H1 (cell line): ENCODE results near the gene TET1. TPM values are rescaled to one million over a fixed set of nuclear protein-coding genes. Genes with fewer than 3 reads are reported as not detected.

Experiments
- CTCF ChIA-PET: fragments of 300-600 bp; sonication (Branson Sonifier 250); formaldehyde crosslinking; loops from one replicate; lab custom pipeline; 2021; ENCODE audit not compliant: partially characterized antibody; lab: Charles Lee
- POLR2A ChIA-PET: fragments of 300-600 bp; sonication (Branson Sonifier 250); formaldehyde crosslinking; loops from one replicate; lab custom pipeline; 2021; ENCODE audit warnings: inconsistent platforms; ENCODE audit not compliant: partially characterized antibody; lab: Charles Lee
- DNase-seq, 2 experiments: peaks; one replicate each; pipeline versions ENCODE4 v3.0.0 to v3.0.0-alpha.2; 2010 to 2022; ENCODE audit warnings: low spot score in 2 of 2, low read depth in 1 of 2, mixed read lengths in 1 of 2
- FAIRE-seq: peaks from 2 replicates; lab custom pipeline; 2011; peaks lifted over from hg19 to GRCh38; lab: Jason Lieb, UNC
- H2AFZ ChIP-seq: 2 replicates; pipeline ENCODE4 v1.8.1; 2012; ENCODE audit warnings: low read length, inconsistent platforms
- H2AK5ac ChIP-seq: 2 replicates; pipeline ENCODE4 v1.6.1; 2013; ENCODE audit warnings: low read depth, low read length
- H2BK120ac ChIP-seq: replicated peaks from 2 replicates; pipeline ENCODE3; 2013; ENCODE audit warnings: low read depth, low read length, inconsistent platforms
- H2BK12ac ChIP-seq: 2 replicates; pipeline ENCODE4 v1.6.1; 2013; ENCODE audit warnings: low read depth, low read length
- H2BK15ac ChIP-seq: 2 replicates; pipeline ENCODE4 v1.6.1; 2013; ENCODE audit warnings: low read length
- H2BK20ac ChIP-seq: 2 replicates; pipeline ENCODE4 v1.6.1; 2013; ENCODE audit warnings: low read length
- H2BK5ac ChIP-seq: 2 replicates; pipeline ENCODE4 v1.6.1; 2013; ENCODE audit warnings: low read depth, low read length
- H3K14ac ChIP-seq: 2 replicates; pipeline ENCODE4 v1.6.1; 2013; ENCODE audit warnings: inconsistent platforms; ENCODE audit not compliant: insufficient read length
- H3K18ac ChIP-seq: 2 replicates; pipeline ENCODE4 v1.6.1; 2013; ENCODE audit warnings: low read length; ENCODE audit errors: extremely low read depth
- H3K23ac ChIP-seq: 2 replicates; pipeline ENCODE4 v1.6.1; 2013; ENCODE audit warnings: inconsistent platforms; ENCODE audit not compliant: insufficient read length
- H3K23me2 ChIP-seq: 2 replicates; pipeline ENCODE4 v1.6.1; 2013; ENCODE audit warnings: low read depth, low read length
- H3K27ac ChIP-seq: 2 replicates; pipeline ENCODE4 v1.6.1; 2011; ENCODE audit warnings: low read depth, low read length, inconsistent platforms
- H3K27me3 ChIP-seq, 4 experiments: replicated peaks in 1 of 4; 1 replicate in 1 of 4; 2 replicates in 3 of 4; pipeline versions ENCODE4 v1.6.1 to v1.8.1; 2011 to 2013; ENCODE audit warnings: low read length in 3 of 4, mild to moderate bottlenecking in 3 of 4, inconsistent platforms in 2 of 4, mixed read lengths in 2 of 4, moderate library complexity in 1 of 4; ENCODE audit not compliant: control insufficient read depth in 3 of 4, insufficient read depth in 3 of 4; ENCODE audit errors: extremely low read depth in 1 of 4
- H3K36me3 ChIP-seq, 4 experiments: 2 replicates each; pipeline versions ENCODE4 v1.6.1 to v1.8.1; 2011 to 2013; ENCODE audit warnings: mild to moderate bottlenecking in 4 of 4, low read length in 3 of 4, moderate library complexity in 2 of 4, control low read depth in 1 of 4, inconsistent platforms in 1 of 4; ENCODE audit not compliant: insufficient read depth in 4 of 4, control insufficient read depth in 2 of 4
- H3K4ac ChIP-seq: replicated peaks from 2 replicates; pipeline ENCODE3; 2013; ENCODE audit warnings: low read length, low read depth, mixed read lengths, inconsistent platforms; ENCODE audit not compliant: insufficient read length
- H3K4me1 ChIP-seq, 4 experiments: replicated peaks in 1 of 4; 1 replicate in 1 of 4; 2 replicates in 3 of 4; pipeline versions ENCODE4 v1.6.1 to v1.8.1; 2011 to 2013; ENCODE audit warnings: low read length in 3 of 4, inconsistent platforms in 2 of 4, mixed read lengths in 1 of 4; ENCODE audit not compliant: insufficient read depth in 4 of 4, control insufficient read depth in 3 of 4
- H3K4me2 ChIP-seq, 2 experiments: 2 replicates each; pipeline versions ENCODE4 v1.6.1 to v1.8.1; 2011 to 2013; ENCODE audit warnings: low read depth in 2 of 2, low read length in 2 of 2, control low read depth in 1 of 2, inconsistent platforms in 1 of 2, mild to moderate bottlenecking in 1 of 2; ENCODE audit not compliant: insufficient read depth in 1 of 2
- H3K4me3 ChIP-seq, 4 experiments: fragments of 200-600, 300-600 bp in 1 of 4; sonication (generic), shearing (Covaris generic), sonication (Bioruptor Twin) in 1 of 4; 2 replicates each; pipeline versions ENCODE4 v1.5.1 to v1.8.1; 2011 to 2016; ENCODE audit warnings: low read length in 4 of 4, low read depth in 3 of 4, control low read depth in 2 of 4, inconsistent platforms in 2 of 4, mild to moderate bottlenecking in 2 of 4, mixed read lengths in 1 of 4, moderate library complexity in 1 of 4; ENCODE audit not compliant: insufficient read depth in 2 of 4; ENCODE audit errors: extremely low read depth in 1 of 4
- H3K56ac ChIP-seq: replicated peaks from 2 replicates; pipeline ENCODE3; 2013; ENCODE audit warnings: low read depth, mild to moderate bottlenecking, mixed read lengths, low read length, inconsistent platforms; ENCODE audit not compliant: insufficient read length
- H3K79me1 ChIP-seq: 2 replicates; pipeline ENCODE4 v1.6.1; 2013; ENCODE audit warnings: low read depth, low read length, control low read depth
- H3K79me2 ChIP-seq, 2 experiments: 2 replicates each; pipeline versions ENCODE4 v1.6.1 to v1.8.1; 2012 to 2013; ENCODE audit warnings: low read length in 2 of 2, mild to moderate bottlenecking in 2 of 2, inconsistent platforms in 1 of 2; ENCODE audit not compliant: insufficient read depth in 2 of 2, control insufficient read depth in 1 of 2
- H3K9ac ChIP-seq, 4 experiments: replicated peaks in 1 of 4; 1 replicate in 1 of 4; 2 replicates in 3 of 4; pipeline versions ENCODE4 v1.6.1 to v1.8.1; 2011 to 2013; ENCODE audit warnings: low read depth in 3 of 4, low read length in 3 of 4, control low read depth in 2 of 4, mild to moderate bottlenecking in 2 of 4, moderate library complexity in 2 of 4, inconsistent platforms in 1 of 4; ENCODE audit errors: extremely low read depth in 1 of 4
- H3K9me3 ChIP-seq, 2 experiments: 2 replicates each; pipeline versions ENCODE4 v1.6.1 to v1.8.1; 2012 to 2013; ENCODE audit warnings: mild to moderate bottlenecking in 2 of 2, moderate library complexity in 2 of 2, control low read depth in 1 of 2, inconsistent platforms in 1 of 2, low read depth in 1 of 2, low read length in 1 of 2, mixed read lengths in 1 of 2; ENCODE audit not compliant: insufficient read depth in 2 of 2
- H4K20me1 ChIP-seq, 2 experiments: replicated peaks in 1 of 2; 2 replicates each; pipeline versions ENCODE3 to v1.8.1; 2011 to 2013; ENCODE audit warnings: inconsistent platforms in 2 of 2, low read length in 2 of 2, mild to moderate bottlenecking in 1 of 2; ENCODE audit not compliant: insufficient read depth in 2 of 2, control insufficient read depth in 1 of 2
- H4K5ac ChIP-seq: 2 replicates; pipeline ENCODE4 v1.6.1; 2013; ENCODE audit warnings: low read length, low read depth, mixed read lengths, inconsistent platforms; ENCODE audit not compliant: insufficient read length
- H4K8ac ChIP-seq: 2 replicates; pipeline ENCODE4 v1.8.0; 2013; ENCODE audit warnings: mild to moderate bottlenecking, moderate library complexity, low read length, inconsistent platforms; ENCODE audit not compliant: insufficient read depth; ENCODE audit errors: extremely low read depth
- H4K91ac ChIP-seq: replicated peaks from 2 replicates; pipeline ENCODE3; 2013; ENCODE audit warnings: low read length, mixed read lengths, inconsistent platforms; ENCODE audit not compliant: insufficient read length
- CHD1 ChIP-seq: IDR thresholded peaks from 2 replicates; pipeline ENCODE4 v1.6.1; 2012; ENCODE audit warnings: low read depth, low read length, improper control_type of control experiment
- CTCF ChIP-seq, 3 experiments: IDR thresholded peaks; 1 replicate in 2 of 3; 2 replicates in 1 of 3; pipeline versions ENCODE4 v1.5.1 to v1.6.1; 2011; ENCODE audit warnings: low read length in 3 of 3, mild to moderate bottlenecking in 3 of 3, inconsistent platforms in 2 of 3, low read depth in 1 of 3, moderate library complexity in 1 of 3; ENCODE audit not compliant: insufficient read depth in 1 of 3; ENCODE audit errors: control extremely low read depth in 1 of 3
- HDAC2 ChIP-seq, 2 experiments: fragments of 300-600 bp in 1 of 2; sonication (generic) in 1 of 2; IDR thresholded peaks; 2 replicates each; pipeline ENCODE4 v1.6.1; 2011 to 2012; ENCODE audit warnings: low read depth in 2 of 2, low read length in 2 of 2, mild to moderate bottlenecking in 2 of 2, moderate library complexity in 2 of 2, borderline replicate concordance in 1 of 2, inconsistent platforms in 1 of 2
- KDM1A ChIP-seq: fragments of 200-600, 300-600 bp; sonication (generic); IDR thresholded peaks from 2 replicates; pipeline ENCODE4 v1.7.1; 2016; ENCODE audit warnings: mild to moderate bottlenecking, low read length, borderline replicate concordance
- RAD21 ChIP-seq, 2 experiments: IDR thresholded peaks in 1 of 2; conservative IDR thresholded peaks in 1 of 2; 2 replicates each; pipeline ENCODE4 v1.6.1; 2011; ENCODE audit warnings: low read depth in 2 of 2, low read length in 2 of 2, improper control_type of control experiment in 1 of 2, inconsistent platforms in 1 of 2, mild to moderate bottlenecking in 1 of 2, moderate library complexity in 1 of 2
- SIRT6 ChIP-seq: IDR thresholded peaks from one replicate; pipeline ENCODE4 v1.7.1; 2012; ENCODE audit warnings: low read length, inconsistent platforms
- WGBS, 2 experiments: shearing (Covaris generic) in 1 of 2; methylation state at CpG; one replicate each; pipeline versions ENCODE4 v1.1.6 to v1.1.7; 2013 to 2015; ENCODE audit warnings: low lambda C conversion rate in 2 of 2, mixed read lengths in 2 of 2, inconsistent platforms in 1 of 2, low coverage in 1 of 2, missing lambda C conversion rate in 1 of 2; ENCODE audit not compliant: insufficient replicate concordance in 2 of 2, insufficient coverage in 1 of 2, insufficient read length in 1 of 2; ENCODE audit errors: extremely low coverage in 1 of 2, missing lambda C conversion rate in 1 of 2; 5-methylcytosine and 5-hydroxymethylcytosine counted together
- polyA plus RNA-seq, 7 experiments: library from polyadenylated mRNA; depleted of rRNA in 3 of 7; stranded (reverse) in 5 of 7; unstranded in 2 of 7; fragments of >200 nt in 5 of 7; fragments of 200-250 nt in 2 of 7; gene quantifications; 1 replicate in 5 of 7; 2 replicates in 1 of 7; 4 replicates in 1 of 7; pipeline versions ENCODE4 v1.2.1 to v1.2.3, GENCODE V29; 2011 to 2013; ENCODE audit warnings: missing spikeins in 2 of 7, mixed read lengths in 2 of 7
- total RNA-seq: library from RNA; stranded (reverse); fragmentation: NEBNext Ultra II Directional; extraction: Animal tissue kit (Norgen Biotek cat#: 25700); gene quantifications from 2 replicates; pipeline ENCODE4 v1.2.1, GENCODE V29; 2021

Gene TET1
- total and polyA plus RNA-seq, 2 of the 8 experiments (the other 6 are each of a cell fraction or from before 2014, with no cell fraction given): 15.2 to 69.3 TPM

GRCh38 chr10:68550747-68551411 is 9.3 kb upstream of the TET1 start:
- no peak overlapping the region for H3K23ac ChIP-seq
- no peak overlapping the region for H2BK20ac ChIP-seq
- H3K14ac ChIP-seq: no peak overlapping the region
- H3K9me3 ChIP-seq: no peaks in the 10 kb centered on the region
- H3K56ac ChIP-seq: no peak overlapping the region
- FAIRE-seq (peak; percentile 94), DNase-seq (peak; percentile 59 to 65)
- H3K23me2 ChIP-seq: no peaks in the 10 kb centered on the region
- H3K27ac ChIP-seq: no peak overlapping the region
- no peak overlapping the region for H2AK5ac ChIP-seq
- H3K4me1 ChIP-seq: peaks cover 0 to 4% (median 2%) of the 10 kb centered on the region in 4 experiments; a peak in 1 of 7 replicates
- H3K18ac ChIP-seq: no peak overlapping the region
- H2BK12ac ChIP-seq: no peak overlapping the region
- H4K20me1 ChIP-seq: no peaks in the 10 kb centered on the region
- ChIA-PET POLR2A (interaction anchor here (0.6 to 3.3 kb wide), 8 partner anchors 8 to 219 kb away, joined by 3 to 14 read pairs (median 4); partner anchors contain the start of genes HNRNPH3 and TET1), CTCF (interaction anchor here (0.6 to 5.1 kb wide), 36 partner anchors 9 to 370 kb away, joined by 3 to 55 read pairs (median 3); partner anchors contain the start of gene TET1)
- 92% methylated on average over 5 of the region's 5 CpGs; no CpG with 5 or more reads in 1 of the 2 experiments for WGBS, 2 experiments
- no peaks in the 10 kb centered on the region for H3K36me3 ChIP-seq
- no peak overlapping the region for H2BK120ac ChIP-seq
- no peaks in the 10 kb centered on the region for H3K79me1 ChIP-seq
- H2AFZ ChIP-seq: peak overlapping the region; percentile 80; the same call in 1 of the 2 replicates
- H3K79me2 ChIP-seq: no peaks in the 10 kb centered on the region
- no peak overlapping the region for H2BK5ac ChIP-seq
- H3K9ac ChIP-seq: no peak overlapping the region
- 0 out of 4 replicates have a peak, but pooled peaks of 1 of the 2 experiments have one; percentile 44 for TF ChIP-seq HDAC2 (IDR thresholded peaks at IDR 0.05; ENCODE audit: borderline replicate concordance in 1 of 2, low read depth in 2 of 2, low read length in 2 of 2)
- peak; percentile 91; the same call in 1 of the 2 replicates for TF ChIP-seq KDM1A
- TF ChIP-seq CHD1: no peak
- TF ChIP-seq CTCF (IDR thresholded peaks at IDR 0.05; ENCODE audit: control extremely low read depth in 1 of 3, insufficient read depth in 1 of 3, low read depth in 1 of 3, low read length in 3 of 3): peak; percentile 19 to 87 (median 59)
- TF ChIP-seq SIRT6: no peak
- TF ChIP-seq RAD21 (IDR thresholded peaks at IDR 0.05 in 1 of 2, conservative IDR thresholded peaks at IDR 0.05 in 1 of 2; ENCODE audit: low read depth in 2 of 2, low read length in 2 of 2): peak; percentile 70 to 78
- H2BK15ac ChIP-seq: no peak overlapping the region
- H4K8ac ChIP-seq: no peak overlapping the region
- H4K91ac ChIP-seq: no peak overlapping the region
- no peaks in the 10 kb centered on the region for H3K27me3 ChIP-seq
- no peak overlapping the region for H3K4me3 ChIP-seq
- H3K4ac ChIP-seq: no peak overlapping the region
- no peak overlapping the region for H3K4me2 ChIP-seq
- no peak overlapping the region for H4K5ac ChIP-seq
